NCI-H2171 (cell line): Measurements from ENCODE around the gene BDKRB1.

ENCODE experiments used
- DNase-seq: peaks from one replicate; lab custom pipeline; 2025; lab: John Stamatoyannopoulos, UW

BDKRB1 gene

DNA sequence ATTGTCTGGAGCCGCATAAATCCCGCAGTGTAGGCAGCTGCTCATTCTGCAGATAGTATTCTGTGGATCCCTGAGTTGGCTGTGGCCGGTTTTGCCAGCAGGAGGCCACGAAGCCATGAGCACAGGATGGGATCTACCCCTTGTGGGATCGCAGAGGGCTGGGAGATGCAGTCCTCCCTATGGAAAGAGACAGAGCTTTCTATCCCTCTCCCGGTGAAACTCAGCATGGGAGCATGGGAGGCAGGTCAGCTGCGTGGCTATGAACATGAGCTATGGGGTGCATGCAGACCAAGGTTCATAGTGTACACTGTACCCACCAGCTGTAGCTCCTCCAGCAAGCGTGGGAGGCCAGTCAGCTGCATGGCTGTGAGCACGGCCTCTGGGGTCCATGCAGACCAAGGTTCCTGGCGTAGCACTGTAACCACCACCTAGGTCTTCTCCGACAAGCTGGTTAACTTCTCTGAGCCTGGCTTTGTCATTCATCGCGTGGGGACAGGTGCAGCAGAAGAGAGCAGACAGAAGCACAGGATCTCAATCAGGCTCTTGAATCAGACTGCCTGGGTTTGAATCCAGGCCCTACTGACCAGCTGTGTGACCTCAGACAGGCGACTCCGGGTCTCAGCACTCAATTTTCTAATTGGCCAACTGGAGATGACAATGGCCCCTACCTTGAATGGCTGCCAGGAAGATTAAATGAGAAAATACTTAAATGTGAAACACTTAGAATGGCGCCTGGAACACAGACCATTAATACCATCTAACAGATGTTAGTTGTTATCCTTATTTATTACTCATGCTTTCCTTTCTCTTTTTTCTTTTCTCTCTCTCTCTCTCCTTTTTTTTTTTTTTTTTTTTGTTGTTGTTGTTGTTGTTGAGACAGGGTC is 6.0 kb downstream of the BDKRB1 start:
- no peak for DNase-seq

DNA sequence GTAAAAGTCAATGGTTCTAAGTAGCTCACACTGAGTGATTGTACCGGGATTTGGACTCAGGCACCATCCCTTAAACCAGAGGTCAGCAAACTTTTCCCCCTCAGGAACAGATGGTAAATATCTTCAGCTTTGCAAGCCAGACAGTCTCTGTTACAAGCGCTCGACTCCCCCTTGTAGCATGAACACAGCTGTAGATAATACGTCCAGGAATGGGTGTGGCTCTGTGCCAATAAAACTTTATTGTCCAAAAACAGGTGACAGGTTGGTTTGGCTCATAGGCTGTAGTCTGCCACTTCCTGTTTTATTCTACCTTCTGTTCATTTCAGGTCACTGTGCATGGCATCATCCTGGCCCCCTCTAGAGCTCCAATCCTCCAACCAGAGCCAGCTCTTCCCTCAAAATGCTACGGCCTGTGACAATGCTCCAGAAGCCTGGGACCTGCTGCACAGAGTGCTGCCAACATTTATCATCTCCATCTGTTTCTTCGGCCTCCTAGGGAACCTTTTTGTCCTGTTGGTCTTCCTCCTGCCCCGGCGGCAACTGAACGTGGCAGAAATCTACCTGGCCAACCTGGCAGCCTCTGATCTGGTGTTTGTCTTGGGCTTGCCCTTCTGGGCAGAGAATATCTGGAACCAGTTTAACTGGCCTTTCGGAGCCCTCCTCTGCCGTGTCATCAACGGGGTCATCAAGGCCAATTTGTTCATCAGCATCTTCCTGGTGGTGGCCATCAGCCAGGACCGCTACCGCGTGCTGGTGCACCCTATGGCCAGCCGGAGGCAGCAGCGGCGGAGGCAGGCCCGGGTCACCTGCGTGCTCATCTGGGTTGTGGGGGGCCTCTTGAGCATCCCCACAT is 7.6 kb downstream of the BDKRB1 start:
- no peak for DNase-seq

- DNase-seq: no peak
These were observed 8.2 kb downstream of the BDKRB1 start for GRCh38 chr14:96264200-96264553.

DNA sequence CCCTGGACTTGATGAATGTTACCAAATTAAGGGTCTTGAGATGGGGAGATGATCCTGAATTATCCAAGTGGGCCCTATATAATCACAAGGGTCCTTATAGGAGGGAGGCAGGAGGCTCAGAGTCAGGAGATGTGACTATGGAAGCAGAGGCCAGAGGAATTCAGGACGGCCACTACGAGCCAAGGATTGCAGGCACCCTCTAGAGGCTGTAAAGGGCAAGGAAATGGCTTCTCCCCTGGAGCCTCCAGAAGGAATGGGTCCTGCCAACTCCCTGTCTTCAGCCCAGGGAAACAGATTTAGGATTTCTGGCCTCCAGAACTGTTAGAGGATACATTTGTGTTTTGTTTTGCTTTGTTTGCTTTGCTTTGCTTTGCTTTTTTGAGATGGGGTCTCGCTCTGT is 8.8 kb downstream of the BDKRB1 start:
- no peak for DNase-seq

DNA sequence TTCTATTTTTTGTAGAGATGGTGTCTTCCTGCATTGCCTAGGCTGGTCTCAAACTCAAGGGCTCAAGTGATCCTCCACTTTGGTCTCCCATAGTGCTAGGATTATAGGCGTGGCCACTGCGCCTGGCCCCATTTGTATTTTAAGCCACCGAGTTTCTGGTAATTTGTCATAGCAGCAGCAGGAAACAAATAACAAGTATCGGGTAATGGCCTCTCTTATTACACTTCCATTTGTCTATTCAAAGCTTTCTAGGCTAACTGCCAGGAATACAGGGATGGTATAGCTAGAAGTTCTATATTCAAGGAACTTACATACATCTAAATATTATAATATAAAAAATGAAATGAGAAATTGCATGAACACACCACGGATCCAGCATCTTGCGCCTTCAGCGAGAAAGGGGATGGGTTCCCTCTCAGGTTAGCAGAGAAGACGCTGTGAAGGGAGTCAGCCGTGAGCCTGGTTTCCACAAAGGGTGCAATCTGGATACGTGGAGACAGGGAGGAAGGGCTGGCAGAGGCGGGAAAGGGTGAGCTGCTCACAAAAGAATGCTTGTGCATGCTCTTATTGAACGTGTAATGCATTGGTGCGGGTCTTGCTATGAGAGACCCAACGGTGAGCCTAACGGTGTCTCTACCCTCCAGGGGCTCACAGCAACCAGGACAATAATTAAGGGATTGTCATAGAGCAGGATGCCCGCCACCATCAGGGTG is 9.5 kb downstream of the BDKRB1 start:
- DNase-seq: peak; percentile 41

- DNase-seq: peak; percentile 87
These were observed 11.3 kb downstream of the BDKRB1 start for GRCh38 chr14:96267336-96267735.

DNA sequence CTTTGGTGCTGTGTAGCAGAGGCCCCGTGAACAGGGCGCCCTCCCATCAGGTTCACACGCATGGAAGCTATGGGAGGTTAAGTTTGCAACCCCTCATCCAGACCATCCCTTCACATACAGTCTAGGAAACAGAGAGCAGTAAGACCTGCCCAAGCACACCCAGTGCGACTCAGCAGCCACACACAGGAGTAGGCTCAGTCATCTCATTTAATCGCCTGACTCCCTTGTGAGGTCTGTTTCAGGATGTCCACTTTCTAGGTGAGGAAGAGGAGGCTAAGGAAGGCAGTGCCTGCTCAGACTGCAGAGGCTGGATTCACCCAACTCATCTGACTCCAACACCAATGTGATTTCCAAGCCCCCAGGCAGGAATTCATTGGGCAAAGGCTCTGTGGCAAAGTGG is 11.9 kb downstream of the BDKRB1 start:
- no peak for DNase-seq

- no peak for DNase-seq
These were observed 12.7 kb downstream of the BDKRB1 start for GRCh38 chr14:96268431-96269358.

GRCh38 chr14:96269359-96269710 is 13.3 kb downstream of the BDKRB1 start:
- no peak for DNase-seq

- no peak for DNase-seq
These were observed 14.8 kb downstream of the BDKRB1 start for GRCh38 chr14:96270565-96271420.

- no peak for DNase-seq
These were observed 15.4 kb downstream of the BDKRB1 start for GRCh38 chr14:96271421-96271762.

DNA sequence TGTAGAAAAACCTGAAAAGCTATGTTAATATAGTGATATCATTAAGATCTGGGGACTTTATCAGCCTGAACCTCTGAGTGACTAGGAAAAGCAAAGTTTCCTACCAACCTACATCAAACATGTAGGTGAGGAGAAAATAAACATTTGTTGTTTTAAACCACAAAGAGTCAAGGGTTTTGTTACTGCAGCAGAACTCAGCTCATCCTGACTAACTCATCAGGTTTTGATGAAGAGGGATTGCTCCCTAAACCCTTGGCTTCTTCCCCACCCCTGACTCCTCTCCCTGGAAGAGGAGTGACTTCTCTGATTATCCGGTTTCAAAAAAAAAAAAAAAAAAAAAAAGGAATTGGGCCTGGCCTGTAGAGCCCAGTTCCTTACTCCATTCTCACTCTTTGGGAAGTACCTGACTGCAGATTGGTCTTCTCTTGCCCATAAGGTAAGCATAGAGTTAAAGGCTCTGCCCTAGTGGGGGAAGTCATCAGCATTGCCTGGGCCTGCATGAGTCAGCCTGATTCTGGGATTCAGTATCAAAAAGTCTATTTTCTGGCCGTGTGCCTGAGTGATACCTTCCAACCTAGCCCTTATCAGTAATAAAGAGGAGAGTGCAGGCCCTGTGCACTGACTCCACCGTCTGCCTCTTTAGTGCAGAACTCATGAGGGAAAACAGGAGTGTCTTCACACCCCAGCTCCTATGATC is 16.9 kb downstream of the BDKRB1 start:
- DNase-seq: no peak

DNA sequence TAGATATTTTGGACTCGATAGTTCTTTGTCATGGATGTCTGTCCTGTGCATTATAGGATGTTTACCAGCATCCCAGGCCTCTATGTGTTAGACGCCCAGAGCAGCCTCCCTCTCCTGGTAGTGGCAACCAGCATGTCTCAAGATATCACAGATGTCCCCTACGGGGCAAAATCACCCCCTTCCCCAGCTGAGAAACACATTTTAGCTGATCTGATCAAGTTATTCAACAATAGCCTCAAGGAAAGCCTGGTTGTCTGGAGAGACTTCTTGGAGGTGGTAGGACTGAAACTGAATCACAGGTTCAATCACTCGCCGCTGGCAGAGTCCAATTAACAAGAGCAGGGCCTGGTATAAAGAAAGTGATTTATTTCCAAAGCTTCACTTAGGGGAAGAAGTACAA is 17.6 kb downstream of the BDKRB1 start:
- no peak for DNase-seq

- DNase-seq: no peak
These were observed 18.1 kb downstream of the BDKRB1 start for GRCh38 chr14:96274122-96274521.

DNA sequence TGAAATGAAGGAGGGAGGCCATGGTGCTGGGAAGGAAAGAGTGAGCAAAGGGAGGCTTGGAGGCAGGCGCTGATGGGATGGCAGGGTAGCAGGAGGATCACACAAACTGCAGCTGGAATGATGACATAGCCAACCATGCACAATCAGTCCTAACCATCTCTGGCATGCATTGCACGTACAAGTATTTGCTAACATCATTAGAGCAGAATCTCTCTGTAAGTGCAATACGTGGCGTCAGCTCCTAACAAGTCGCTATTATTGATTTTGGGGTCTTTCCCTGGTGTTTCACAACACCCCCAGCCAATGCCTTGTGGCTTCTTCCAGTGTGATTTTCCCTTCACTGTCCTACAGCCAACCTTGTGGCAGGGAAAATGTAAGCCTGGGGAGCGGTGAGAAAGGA is 18.5 kb downstream of the BDKRB1 start:
- no peak for DNase-seq

DNA sequence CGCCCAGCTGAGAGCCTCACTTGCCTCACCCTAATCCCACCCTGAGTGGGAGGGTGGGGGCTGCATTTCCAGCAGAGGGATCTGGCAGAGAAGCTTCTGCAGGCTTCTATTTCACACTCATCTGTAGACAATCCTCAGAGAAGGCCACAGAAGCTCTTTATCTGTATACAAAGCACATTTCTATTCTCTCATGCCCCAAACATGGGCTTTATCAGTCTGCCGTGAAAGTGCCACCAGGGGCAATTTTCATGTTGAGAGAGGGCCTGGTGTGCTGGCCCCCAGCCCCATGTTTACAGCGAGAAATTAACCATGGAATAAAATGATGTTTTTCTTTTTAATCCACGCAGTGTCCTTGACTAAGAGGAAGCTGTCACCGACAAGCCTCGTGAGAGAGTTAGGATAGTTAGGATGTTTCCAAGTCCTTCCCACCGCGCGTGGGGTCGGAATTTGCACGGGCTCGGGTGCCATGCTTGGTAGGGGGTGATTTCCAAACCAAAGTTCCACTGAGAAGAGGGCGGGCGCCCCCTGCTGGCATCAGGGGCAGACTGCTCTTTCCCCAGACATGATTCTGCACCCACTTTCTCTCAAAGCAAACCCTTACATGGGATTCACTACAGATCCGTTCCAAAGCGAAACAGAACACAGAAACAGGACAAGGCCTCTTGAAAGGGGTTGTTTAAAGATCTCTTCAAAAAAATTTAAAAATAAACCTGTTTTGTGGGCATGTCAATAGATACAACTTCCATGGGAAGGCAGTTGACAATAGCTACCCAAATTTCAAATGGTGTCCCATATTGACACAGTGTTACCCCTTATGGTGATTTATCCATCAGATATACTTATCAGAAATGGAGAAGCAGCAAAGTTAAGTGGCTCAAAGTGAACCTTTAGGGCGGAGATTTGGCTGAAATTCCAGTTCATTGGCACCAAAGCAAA is 19.4 kb downstream of the BDKRB1 start:
- peak; percentile 52 for DNase-seq

- no peak for DNase-seq
These were observed 21.9 kb downstream of the BDKRB1 start for GRCh38 chr14:96277890-96278289.

DNA sequence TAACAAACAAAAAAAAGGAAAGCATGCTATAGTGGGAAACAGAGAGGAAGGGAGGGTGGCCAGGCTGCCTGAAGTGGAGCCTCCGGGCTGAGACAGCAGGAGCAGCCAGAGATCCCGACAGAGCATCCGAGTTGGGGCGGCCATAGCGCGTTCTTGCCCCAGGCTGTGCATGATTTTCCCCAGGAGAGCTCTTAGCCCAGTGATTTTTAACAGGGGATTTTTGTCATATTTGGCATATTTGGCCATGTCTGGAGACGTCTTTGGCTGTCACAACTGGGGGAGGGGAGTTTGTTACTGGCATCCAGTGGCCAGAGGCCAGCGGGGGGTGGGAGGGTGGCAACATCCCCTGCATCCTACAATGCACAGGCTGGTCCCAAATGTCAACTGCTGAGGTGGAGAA is 23.6 kb downstream of the BDKRB1 start:
- DNase-seq: no peak

DNA sequence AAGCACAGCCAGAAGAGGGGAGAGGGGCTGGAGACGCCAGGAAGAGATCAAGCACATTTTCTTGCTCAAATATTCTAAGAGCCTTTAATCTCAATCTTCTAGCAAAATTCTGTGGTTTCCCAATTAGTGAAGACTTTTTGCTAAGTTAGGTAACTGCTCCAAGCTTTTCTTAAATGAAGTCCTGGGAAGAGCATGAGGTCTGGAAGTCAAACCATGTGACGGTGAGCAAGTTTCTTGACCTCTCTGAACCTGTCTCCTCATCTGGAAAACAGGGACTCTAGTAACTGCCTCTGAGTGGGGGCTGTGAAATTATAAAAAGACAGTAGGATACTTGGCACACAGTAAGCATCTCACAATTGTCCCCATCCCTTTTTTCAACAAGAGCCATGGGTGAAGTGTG is 24.1 kb downstream of the BDKRB1 start:
- no peak for DNase-seq
